ENCODE measurements around the gene LRTM1. TPM values are rescaled to one million over a fixed set of nuclear protein-coding genes. Genes with fewer than 3 reads are reported as not detected.

LRTM1 gene
- total RNA-seq, 1 donor from 2014 or later: 0.77 TPM

- H3K27me3 Mint-ChIP-seq: no peaks in the 10 kb centered on the region
- H3K27ac Mint-ChIP-seq: no peak overlapping the region
- no peak for DNase-seq (ENCODE audit: extremely low spot score, unreplicated experiment)
- no peaks in the 10 kb centered on the region for H3K9me3 Mint-ChIP-seq
- H3K4me1 Mint-ChIP-seq (ENCODE audit: unreplicated experiment): peaks cover 25% of the 10 kb centered on the region
- H3K36me3 Mint-ChIP-seq: no peaks in the 10 kb centered on the region
- H3K4me3 Mint-ChIP-seq: no peak overlapping the region
- TF ChIP-seq CTCF (conservative IDR thresholded peaks at IDR 0.05): no peak
These were observed 13.1 kb upstream of the LRTM1 start for GRCh38 chr3:54940971-54941370.

- no peak overlapping the region for H3K4me3 Mint-ChIP-seq
- no peaks in the 10 kb centered on the region for H3K27me3 Mint-ChIP-seq
- no peak overlapping the region for H3K27ac Mint-ChIP-seq
- H3K36me3 Mint-ChIP-seq: no peaks in the 10 kb centered on the region
- TF ChIP-seq CTCF (conservative IDR thresholded peaks at IDR 0.05): no peak
- no peak for DNase-seq (ENCODE audit: extremely low spot score, unreplicated experiment)
- H3K9me3 Mint-ChIP-seq: no peaks in the 10 kb centered on the region
- H3K4me1 Mint-ChIP-seq (ENCODE audit: unreplicated experiment): peaks cover 29% of the 10 kb centered on the region
These were observed 11.9 kb upstream of the LRTM1 start for GRCh38 chr3:54939557-54940300.

- H3K9me3 Mint-ChIP-seq: no peaks in the 10 kb centered on the region
- H3K36me3 Mint-ChIP-seq: no peaks in the 10 kb centered on the region
- H3K4me3 Mint-ChIP-seq: no peak overlapping the region
- TF ChIP-seq CTCF (conservative IDR thresholded peaks at IDR 0.05): no peak
- H3K27me3 Mint-ChIP-seq: no peaks in the 10 kb centered on the region
- no peak for DNase-seq (ENCODE audit: extremely low spot score, unreplicated experiment)
- peaks cover 29% of the 10 kb centered on the region for H3K4me1 Mint-ChIP-seq (ENCODE audit: unreplicated experiment)
- H3K27ac Mint-ChIP-seq: no peak overlapping the region
These were observed 8.7 kb upstream of the LRTM1 start for GRCh38 chr3:54936561-54936960.

GRCh38 chr3:54935869-54936268 lies 8.0 kb upstream of the LRTM1 start:
- TF ChIP-seq CTCF (conservative IDR thresholded peaks at IDR 0.05): no peak
- Mint-ChIP-seq H3K36me3 (no peaks in the 10 kb centered on the region), H3K4me1 (ENCODE audit: unreplicated experiment) (peaks cover 26% of the 10 kb centered on the region), H3K4me3 (no peak overlapping the region), H3K27ac (no peak overlapping the region), H3K27me3 (no peaks in the 10 kb centered on the region), H3K9me3 (no peaks in the 10 kb centered on the region)
- no peak for DNase-seq (ENCODE audit: extremely low spot score, unreplicated experiment)

- H3K27me3 Mint-ChIP-seq: no peaks in the 10 kb centered on the region
- no peak overlapping the region for H3K27ac Mint-ChIP-seq
- TF ChIP-seq CTCF (conservative IDR thresholded peaks at IDR 0.05): no peak
- no peaks in the 10 kb centered on the region for H3K36me3 Mint-ChIP-seq
- DNase-seq (ENCODE audit: extremely low spot score, unreplicated experiment): no peak
- H3K4me1 Mint-ChIP-seq (ENCODE audit: unreplicated experiment): peaks cover 15% of the 10 kb centered on the region
- no peaks in the 10 kb centered on the region for H3K9me3 Mint-ChIP-seq
- no peak overlapping the region for H3K4me3 Mint-ChIP-seq
These were observed 4.7 kb upstream of the LRTM1 start for GRCh38 chr3:54932606-54933005.

Measured in type B pancreatic cell (in vitro differentiated cells).